Tibial artery (tissue), 4 donors: Measurements from ENCODE around the gene VPS41.

Experiments
- DNase-seq, 2 donors: peaks; one replicate each; pipeline ENCODE4 v3.0.0-alpha.2; 2019
- H3K27ac ChIP-seq, 2 donors: fragments of 200-600 bp; sonication (generic) in 1 of 2; 1 replicate in 1 of 2; 2 replicates in 1 of 2; pipeline ENCODE4 v1.5.1; 2018 to 2019; ENCODE audit warnings: mild to moderate bottlenecking in 1 of 2
- H3K27me3 ChIP-seq, 2 donors: fragments of 200-600 bp; sonication (generic) in 1 of 2; one replicate each; pipeline versions ENCODE4 v1.5.1 to v1.6.0; 2016 to 2019
- H3K36me3 ChIP-seq, 3 donors: fragments of 200-600 bp; sonication (generic) in 2 of 3; one replicate each; pipeline ENCODE4 v1.5.1; 2016 to 2019; ENCODE audit warnings: mild to moderate bottlenecking in 2 of 3
- H3K4me1 ChIP-seq, 4 donors: fragments of 200-600 bp; sonication (generic) in 2 of 4; 1 replicate in 3 of 4; 2 replicates in 1 of 4; pipeline ENCODE4 v1.5.1; 2016 to 2019
- H3K4me3 ChIP-seq, 2 donors: fragments of 200-600 bp; sonication (generic) in 1 of 2; 1 replicate in 1 of 2; 2 replicates in 1 of 2; pipeline ENCODE4 v1.5.1; 2018 to 2019; ENCODE audit warnings: mild to moderate bottlenecking in 2 of 2
- H3K9me3 ChIP-seq, 3 donors: fragments of 200-600 bp; sonication (generic) in 1 of 3; one replicate each; pipeline ENCODE4 v1.5.1; 2016 to 2019
- CTCF ChIP-seq, 2 experiments: fragments of 200-600 bp in 1 of 2; fragments of 450-650 bp in 1 of 2; IDR thresholded peaks; one replicate each; pipeline ENCODE4 v1.5.1; 2017 to 2019; ENCODE audit warnings: antibody characterized with exemption in 2 of 2, mild to moderate bottlenecking in 1 of 2, moderate library complexity in 1 of 2
- intact Hi-C: fragments of 100-400 bp; cut with DNase I; formaldehyde crosslinking; loops from one replicate; pipeline ENCODE4 v1.15.0; 2023; ENCODE audit warnings: low total_unique reads

The VPS41 gene

DNA sequence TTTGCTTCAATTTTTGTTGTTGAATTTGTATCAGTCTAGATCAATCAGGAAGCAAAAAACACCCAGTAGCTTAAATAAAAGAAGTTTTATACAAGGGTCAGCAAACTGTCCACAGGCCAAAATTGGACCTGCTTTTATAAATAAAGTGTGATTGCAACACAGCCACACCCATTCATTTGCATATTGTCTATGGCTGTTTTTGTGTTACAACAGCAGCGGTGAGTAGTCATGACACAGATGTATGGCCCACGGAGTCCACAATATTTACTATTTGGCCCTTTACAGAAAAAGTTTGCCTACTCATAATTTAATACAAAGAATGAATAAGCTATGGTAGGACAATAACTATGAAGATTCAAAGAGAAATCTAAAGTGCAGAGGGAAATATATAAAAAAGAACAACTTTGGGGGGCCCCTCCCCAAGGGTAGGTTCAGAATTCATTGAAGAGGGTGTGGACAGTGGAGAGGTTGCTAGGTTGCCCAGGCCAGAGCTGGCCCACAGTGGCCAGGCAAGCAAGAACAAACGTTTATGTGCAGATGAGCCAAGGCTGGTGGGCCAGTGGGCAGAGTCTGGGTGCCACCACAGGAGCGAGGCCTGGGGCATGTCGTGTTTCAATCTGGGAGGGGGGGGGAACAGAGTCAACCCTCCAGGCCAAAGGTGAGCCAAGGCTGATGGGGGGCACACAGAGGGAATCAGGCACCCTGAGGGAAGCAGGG is 230.9 kb downstream of the VPS41 start:
- intact Hi-C loops: no loop called here
- Histone ChIP-seq H3K27me3 (no peaks in the 10 kb centered on the region), H3K4me1 (no peaks in the 10 kb centered on the region), H3K36me3 (no peaks in the 10 kb centered on the region), H3K9me3 (peaks cover 0 to 3% (median 0%) of the 10 kb centered on the region in 3 donors), H3K4me3 (no peak overlapping the region), H3K27ac (no peak overlapping the region)
- TF ChIP-seq CTCF (IDR thresholded peaks at IDR 0.05): no peak
- DNase-seq: no peak

DNA sequence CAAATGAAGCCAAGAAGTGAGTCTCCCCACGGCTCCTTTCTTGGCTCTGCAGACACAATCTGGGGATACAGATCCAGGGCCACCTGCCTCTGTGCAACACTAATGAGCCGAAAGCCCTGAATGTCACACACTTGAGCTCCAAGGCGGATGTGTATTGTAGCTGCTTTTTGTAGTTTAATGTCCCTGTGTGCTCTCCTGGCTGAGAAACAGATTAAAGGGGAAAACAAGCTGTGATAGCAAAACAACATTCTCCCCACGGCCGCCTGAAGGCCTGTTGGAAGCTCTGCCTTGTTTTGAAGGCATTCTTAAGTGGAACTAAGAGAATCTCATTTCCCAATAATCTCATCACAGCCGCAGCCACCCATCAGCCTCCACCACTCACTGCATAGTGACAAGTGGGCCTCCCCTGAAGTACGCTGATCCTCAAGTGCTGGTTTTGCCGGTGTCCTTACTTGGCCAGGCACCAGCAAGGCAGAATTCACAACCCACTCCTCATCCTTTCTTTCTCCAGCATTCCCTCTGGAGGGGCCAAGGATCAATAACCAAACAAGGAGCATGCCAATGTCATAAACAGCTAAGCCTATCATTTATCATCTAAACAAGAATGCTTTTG is 233.4 kb downstream of the VPS41 start:
- Histone ChIP-seq H3K4me1 (no peaks in the 10 kb centered on the region), H3K9me3 (peaks cover 0 to 3% (median 0%) of the 10 kb centered on the region in 3 donors), H3K27me3 (no peaks in the 10 kb centered on the region), H3K36me3 (no peaks in the 10 kb centered on the region), H3K27ac (no peak overlapping the region), H3K4me3 (no peak overlapping the region)
- intact Hi-C loops: no loop called here
- TF ChIP-seq CTCF (IDR thresholded peaks at IDR 0.05): no peak
- no peak for DNase-seq

- no peak overlapping the region for H3K4me3 ChIP-seq
- no peak for DNase-seq
- peaks cover 0 to 3% (median 0%) of the 10 kb centered on the region in 3 donors for H3K9me3 ChIP-seq
- intact Hi-C loops: no loop called here
- no peak for TF ChIP-seq CTCF (IDR thresholded peaks at IDR 0.05)
- no peaks in the 10 kb centered on the region for H3K4me1 ChIP-seq
- H3K27me3 ChIP-seq: no peaks in the 10 kb centered on the region
- no peaks in the 10 kb centered on the region for H3K36me3 ChIP-seq
- H3K27ac ChIP-seq: no peak overlapping the region
These were observed 234.5 kb downstream of the VPS41 start for GRCh38 chr7:38674513-38674912.

DNA sequence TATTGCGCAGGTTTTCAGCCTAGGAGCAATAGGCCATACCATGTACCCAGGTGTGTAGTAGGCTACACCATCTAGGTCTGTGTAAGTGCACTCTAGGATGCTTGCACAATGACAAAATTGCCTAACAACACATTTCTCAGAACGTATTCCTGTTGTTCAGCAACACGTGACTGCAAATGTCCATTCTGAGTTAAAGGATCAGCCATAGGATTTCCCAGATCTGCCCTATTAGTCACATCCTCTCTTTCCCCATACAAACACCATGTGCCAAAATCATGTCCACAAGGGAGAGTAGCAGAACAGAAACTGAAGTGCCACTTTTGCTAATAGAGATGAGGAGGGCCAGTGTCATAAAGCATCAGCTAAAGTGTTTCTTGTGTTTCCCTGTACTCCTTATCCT is 235.2 kb downstream of the VPS41 start:
- peaks cover 0 to 3% (median 0%) of the 10 kb centered on the region in 3 donors for H3K9me3 ChIP-seq
- intact Hi-C loops: no loop called here

More for the DNA sequence above, 235.2 kb downstream of the VPS41 start:
- DNase-seq: peak in 1 of 2 donors; percentile 30
- no peak overlapping the region for H3K27ac ChIP-seq
- TF ChIP-seq CTCF (IDR thresholded peaks at IDR 0.05): no peak
- no peaks in the 10 kb centered on the region for H3K4me1 ChIP-seq
- no peaks in the 10 kb centered on the region for H3K36me3 ChIP-seq
- no peak overlapping the region for H3K4me3 ChIP-seq
- H3K27me3 ChIP-seq: no peaks in the 10 kb centered on the region
